ENCODE measurements around the gene SCN8A.

SCN8A gene

DNA sequence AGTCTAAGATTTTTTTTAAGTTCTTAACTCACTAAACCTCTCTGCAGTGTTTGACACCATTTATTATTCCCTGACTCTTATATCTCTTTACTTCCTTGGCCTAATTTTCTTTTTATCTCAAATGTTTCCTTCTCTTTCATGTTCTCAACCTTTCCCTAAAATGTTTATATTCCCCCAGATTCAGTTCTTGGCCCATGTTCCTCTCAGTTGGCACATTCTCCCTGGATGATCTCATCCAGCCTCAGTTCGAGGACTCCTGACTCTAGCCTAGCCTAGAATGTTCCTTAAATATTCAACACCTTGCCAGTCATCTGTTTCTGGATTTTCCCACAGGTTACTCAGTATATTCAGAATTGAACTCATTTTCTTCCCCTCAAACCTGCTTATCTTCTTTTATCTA lies 81.3 kb downstream of the SCN8A start:
- DNase-seq (ENCODE audit: low read depth) = no peak

DNA sequence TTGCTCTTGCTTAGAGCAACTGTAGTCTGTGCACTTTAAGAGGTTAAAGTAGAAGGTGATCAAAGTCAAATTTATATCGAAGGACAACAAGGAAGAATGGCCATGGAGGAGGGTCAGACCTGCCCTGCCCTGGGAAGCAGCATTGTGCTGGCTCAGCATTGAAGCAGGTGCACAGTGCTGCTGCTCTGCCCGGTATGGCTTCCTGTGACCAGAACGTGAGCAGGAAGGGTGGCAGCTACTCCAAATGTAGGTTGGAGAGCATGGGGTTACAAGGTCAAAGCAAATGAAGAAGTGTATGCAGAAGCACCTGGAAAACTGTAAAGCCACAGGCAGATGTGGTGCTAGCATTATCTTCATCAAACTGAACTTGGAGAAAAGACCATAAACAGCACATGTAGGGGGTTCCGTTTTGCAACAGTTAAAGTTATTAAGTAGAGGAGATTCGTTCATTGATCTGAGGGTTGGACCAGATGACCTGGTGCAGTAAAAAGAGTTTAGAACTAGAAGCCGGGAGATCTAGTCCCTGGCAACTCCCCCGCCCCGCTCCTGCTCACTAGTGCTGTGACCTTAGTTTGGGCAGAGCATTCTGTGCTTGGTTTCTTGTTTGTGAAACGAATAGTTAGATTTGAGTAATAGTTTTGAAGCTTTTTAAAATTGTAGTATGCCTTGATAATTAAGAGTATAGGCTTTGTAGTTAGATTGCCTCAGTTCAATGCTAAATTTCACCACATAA lies 84.2 kb downstream of the SCN8A start:
- DNase-seq (ENCODE audit: low read depth) = no peak

DNA sequence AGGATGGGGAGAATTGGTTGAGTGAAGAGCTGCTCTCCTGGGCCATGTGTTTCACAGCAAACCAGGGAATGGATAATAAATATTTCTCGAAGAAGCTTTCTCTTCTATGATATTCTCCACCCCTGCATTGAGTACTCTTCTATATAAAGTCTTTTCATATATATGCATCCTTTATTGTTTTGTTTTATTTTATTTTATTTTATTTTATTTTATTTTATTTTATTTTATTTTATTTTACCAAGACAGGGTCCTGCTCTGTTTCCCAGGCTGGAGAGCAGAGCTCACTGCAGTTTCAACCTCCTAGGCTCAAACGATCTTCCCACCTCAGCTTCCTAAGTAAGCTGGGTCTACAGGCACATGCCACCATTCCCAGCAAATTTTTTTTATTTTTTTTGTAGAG lies 85.8 kb downstream of the SCN8A start:
- DNase-seq (ENCODE audit: low read depth) = no peak

DNA sequence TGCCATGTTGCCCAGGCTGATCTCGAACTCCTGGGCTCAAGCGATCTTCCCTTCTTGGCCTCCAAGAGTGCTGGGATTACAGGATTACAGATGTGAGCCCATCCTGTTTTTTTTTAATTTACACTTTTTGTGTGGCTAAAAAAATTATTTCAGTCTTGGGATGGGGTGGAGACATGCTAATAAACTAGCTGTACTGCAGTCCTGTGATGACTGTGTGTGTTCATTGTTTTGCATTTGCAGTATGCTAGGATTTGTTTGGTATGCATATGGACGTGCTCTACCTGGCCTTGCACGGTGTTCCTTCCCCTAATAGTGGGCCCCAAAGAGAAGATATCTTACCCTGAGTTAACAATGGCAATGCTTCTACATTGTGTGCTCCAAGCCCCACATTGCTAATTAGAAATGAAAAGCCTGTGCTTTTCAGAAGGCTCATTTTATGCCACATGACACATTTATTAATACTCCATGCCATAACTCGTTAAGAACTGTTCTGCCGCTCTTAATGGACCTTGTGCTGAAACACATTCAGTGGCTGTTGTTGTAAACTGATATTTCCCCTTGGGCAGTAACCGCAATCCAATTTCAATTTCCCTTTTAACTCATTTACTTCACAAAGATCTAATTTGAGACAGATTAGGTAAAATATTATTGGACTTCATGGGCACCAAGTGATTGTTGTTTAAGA lies 86.4 kb downstream of the SCN8A start:
- DNase-seq (ENCODE audit: low read depth) = no peak

DNA sequence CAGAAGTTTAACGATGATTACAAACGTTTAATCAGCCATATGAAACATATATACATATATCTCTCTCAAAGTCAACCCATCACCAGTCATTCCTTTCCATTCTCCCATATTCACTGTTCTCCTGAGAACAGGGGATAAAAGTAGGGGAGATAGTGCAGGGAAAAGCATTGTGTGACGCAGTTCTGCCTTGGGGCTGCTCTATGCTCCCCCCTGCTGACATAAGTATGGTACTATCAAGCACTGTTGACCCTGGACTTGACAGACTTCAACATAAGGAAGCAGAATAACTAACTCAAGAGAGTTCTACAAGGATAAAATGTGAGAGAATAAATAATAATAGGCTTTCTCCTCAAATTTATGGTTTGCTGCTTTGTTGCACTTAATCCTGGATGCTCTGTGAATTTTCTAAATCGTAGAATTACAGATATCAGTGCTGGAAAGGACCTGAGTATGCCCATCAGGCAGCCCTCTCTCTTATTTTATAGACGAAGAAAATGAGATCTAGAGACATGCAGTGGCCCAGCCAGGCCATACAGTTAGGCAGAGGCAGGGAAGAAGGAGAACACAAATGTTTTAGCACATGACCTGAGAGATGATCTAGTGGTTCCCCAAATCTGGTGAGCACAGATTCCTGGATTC lies 87.2 kb downstream of the SCN8A start:
- no peak for DNase-seq (ENCODE audit: low read depth)

DNA sequence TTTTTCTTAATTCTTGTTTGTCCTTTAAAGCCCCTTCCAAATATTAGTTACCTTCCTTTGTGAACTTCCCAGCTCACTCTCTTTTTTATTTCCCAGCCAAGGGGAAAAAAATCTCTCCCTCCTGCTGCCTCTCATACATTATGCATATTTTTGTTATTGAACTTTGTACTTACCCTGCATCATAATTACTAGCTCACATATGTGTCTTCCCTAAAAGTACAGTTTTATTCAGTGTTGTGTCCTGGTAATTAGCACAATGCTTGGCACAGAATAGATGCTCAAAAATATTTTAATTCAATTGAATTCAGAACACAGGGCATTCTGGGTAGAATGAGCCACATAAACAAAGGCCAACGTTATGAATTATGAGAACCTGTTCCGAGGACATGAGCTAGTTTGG lies 91.9 kb downstream of the SCN8A start:
- no peak for DNase-seq (ENCODE audit: low read depth)

DNA sequence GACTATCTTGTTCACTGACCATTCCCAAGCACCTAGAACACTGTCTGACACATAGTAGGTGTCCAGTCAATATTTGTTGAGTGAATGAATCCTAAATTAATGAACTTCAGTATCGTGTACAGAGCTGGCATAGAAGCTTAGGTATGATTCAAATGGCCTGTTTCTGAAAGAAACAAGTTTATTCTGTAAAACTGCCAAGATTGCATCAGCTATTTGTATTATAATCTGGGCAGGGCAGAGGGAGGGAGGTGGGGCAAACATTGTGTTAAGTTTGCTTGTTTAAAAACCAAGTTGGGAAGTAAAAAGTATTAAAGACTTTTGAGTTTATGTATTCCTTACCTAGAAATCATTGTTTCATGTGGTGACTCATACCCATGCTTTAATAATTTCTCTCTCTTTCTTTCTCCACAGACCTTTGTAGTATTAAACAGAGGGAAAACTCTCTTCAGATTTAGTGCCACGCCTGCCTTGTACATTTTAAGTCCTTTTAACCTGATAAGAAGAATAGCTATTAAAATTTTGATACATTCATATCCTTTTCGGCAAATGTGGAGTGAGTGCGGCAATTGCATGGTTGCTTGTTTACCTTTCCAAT lies 92.8 kb downstream of the SCN8A start:
- DNase-seq (ENCODE audit: low read depth) = no peak

DNA sequence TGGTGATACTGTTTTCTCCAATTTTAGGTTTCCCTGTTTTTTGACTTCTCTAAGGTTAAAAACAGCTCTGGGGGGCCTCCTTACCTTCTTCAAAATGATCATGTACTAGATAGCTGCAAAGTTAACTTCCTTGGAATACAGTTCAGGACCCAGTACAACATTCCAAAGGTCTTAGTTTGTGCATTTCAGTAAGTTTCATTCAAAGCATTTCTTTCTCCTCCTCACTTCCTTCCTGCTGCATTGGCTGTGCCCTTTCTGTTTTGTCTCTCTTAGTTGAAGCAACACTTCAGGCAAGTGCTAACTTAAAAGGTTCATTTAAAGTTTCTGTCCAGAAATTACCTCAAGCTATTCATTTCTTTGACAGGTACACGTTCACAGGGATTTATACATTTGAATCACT lies 95.7 kb downstream of the SCN8A start:
- DNase-seq (ENCODE audit: low read depth) = no peak

DNA sequence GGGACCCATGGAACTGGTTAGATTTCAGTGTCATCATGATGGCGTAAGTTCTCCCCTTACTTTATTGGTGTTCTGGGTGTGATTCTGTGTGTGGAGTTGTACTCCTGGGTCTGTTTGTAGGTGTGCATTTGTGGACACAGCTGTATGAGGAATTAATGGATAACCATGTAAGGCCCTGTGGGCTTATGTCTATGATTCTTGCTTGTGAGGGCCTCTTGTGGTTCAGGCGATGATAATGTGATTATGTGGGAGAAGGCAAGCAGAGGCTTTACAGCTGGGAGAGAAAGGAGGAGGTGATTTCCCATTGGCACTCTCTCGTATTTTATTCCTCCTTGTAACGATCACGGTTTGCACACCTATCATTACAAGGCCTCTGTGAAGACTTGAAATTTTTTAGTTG lies 96.1 kb downstream of the SCN8A start:
- no peak for DNase-seq (ENCODE audit: low read depth)

DNA sequence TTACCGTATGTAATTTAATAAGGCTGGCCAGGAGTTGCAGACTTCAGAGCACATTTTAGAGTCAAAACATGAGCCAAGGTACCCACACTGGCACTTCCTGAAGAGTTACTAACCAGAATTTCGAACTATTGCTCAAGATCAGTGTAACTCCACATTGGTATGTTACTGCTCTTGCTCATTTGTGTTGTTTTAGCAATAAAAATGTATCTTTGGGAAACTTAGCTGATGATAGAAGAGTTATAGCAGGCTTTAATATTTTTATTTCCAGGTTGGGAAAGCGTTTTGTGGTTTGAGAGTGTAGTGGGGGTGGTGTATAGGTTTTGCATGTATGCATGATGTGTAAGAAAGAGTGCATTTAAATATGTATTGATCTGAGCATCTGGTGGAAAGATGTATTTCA lies 96.6 kb downstream of the SCN8A start:
- DNase-seq (ENCODE audit: low read depth) = no peak

DNA sequence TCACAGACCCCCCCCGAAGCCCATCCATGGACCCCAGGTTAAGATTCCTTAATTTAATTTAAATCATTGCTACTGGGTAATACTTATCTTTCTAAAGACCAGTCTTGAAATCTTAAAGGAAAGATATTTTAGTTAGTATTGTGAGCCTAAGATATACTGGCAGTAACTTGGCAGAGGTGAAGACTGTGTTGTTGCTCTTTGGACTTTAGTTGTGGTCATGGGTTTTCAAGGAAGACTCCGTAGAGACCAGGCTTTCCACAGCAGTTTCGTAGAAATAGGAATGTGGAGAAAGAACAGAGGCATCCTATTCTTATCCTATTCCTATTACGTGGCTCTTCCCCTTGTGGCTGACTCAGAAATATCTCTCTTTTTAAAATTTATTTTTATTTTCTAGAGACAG lies 99.0 kb downstream of the SCN8A start:
- no peak for DNase-seq (ENCODE audit: low read depth)

DNA sequence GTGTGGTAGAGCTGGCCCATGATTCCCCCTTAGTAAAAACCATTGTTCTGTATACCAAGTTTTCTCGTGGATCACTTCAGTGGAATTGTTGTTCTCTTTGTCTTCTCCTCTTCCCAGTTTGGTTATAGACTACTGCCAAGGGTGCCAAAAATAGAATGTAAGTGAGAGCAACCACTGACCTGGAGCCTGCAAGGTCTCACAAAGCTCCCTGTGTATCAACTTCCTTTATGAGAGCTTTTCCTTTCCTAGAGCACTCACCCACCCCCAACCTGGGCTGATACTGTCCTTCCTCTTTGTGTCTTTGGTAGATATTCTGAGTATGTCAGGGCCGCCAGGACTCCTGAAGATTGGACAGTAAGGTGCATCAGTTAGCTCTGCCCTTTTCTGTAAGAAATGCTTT lies 101.0 kb downstream of the SCN8A start:
- no peak for DNase-seq (ENCODE audit: low read depth)

DNA sequence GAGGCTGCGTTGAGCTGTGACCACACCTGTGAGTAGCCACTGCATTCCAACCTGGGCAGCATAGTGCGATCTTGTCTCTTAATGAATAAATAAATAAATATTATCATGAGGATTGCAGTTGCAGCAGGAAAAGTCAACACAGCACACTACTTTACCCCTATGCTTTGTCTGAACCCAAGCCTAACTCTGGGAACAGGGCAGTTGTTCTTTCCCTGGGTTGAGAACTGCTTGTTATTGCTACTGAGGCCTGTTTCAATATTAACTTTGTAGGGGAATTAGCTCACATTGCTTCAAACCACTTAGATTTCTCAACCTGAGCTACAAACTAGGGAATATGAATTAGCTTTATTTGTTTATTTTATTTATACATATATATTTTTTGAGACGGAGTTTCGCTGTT lies 102.5 kb downstream of the SCN8A start:
- DNase-seq (ENCODE audit: low read depth) = no peak

DNA sequence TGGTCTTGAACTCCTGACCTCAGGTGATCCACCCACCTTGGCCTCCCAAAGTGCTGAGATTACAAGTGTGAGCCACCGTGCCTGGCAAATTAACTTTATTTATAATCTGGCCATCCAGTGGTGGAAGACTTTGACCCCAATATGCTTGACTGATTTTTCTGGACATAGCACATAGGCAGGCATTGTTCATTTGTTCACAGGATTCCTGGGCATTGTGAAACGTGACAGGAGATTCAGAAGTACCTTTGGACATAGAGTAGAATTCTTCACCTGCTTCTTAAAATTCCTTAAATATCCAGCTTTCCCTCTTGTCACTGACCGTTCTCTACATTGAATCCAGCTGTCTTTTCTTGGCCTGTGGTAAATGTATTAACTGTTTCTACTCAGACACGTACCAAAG lies 103.1 kb downstream of the SCN8A start:
- no peak for DNase-seq (ENCODE audit: low read depth)

DNA sequence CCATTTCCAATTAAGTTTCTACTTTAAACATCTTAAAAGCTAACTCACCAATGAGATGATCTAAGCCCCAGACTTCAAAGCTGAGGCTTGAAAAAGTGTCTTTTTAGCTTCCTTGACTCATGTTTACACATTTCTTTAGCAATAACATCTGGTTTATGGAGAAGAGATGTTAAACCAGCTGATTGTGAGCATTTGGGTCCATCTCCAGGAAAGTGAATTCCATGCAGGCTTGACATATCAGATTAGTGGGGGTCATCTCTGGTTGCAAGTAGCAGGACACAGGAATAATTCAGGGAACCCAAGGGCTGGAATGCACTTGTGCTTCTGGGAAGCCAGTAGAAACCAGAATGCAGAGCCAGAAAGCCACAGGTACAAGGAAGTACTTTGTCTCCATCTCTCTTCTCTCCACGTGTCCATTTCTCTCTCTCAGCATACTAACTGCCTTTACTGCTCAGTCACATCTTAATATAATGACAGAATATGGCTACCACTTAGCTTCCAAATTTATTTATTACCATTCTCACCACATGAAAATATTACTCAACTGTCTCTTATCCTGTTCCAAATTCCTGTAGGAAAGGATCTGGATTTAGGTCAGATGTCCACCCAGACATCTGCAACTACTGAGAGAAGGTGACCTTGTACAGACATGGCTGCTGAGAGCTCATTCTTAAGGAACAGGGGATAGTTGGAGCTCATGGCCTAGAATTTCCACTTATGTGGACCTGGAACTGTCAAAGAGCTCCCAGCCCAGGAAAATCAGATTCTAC lies 104.4 kb downstream of the SCN8A start:
- no peak for DNase-seq (ENCODE audit: low read depth)

DNA sequence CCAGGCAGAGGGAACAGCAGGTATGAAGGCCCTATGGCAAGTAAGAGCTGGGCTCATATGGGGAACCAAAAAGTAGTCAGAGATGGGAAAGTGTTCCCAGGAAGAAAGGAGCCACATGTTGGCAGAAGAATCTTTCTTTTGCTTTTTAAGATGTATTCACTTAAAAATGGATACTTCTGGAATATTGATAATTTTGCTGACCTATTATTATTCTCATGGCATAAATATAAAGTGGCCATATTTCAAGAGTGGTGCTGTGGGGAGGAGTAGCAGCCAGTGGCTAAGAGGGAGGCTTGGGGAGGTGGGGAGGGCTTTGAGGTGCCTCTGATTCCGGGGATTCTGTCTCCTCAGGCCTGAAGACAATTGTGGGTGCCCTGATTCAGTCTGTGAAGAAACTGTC lies 108.2 kb downstream of the SCN8A start:
- DNase-seq (ENCODE audit: low read depth) = no peak

DNA sequence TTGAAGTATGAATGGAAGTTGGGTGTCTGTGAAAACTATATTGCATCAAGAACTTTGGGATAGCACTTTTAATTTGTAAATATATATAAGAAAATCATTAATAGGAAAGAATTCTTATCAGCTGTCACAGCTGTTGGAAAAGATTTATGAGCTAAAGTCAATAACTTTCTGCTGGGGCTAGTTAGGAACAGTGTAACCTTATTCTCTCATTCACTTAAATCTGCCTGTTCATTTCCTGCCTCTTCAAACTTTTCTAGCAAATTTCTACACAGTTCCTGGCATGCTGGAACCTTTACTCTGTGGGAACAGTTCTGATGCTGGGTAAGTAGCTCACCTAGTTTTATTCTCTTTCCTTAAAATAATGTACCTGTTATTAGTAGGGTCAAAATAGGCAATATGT lies 109.9 kb downstream of the SCN8A start:
- DNase-seq (ENCODE audit: low read depth) = no peak

DNA sequence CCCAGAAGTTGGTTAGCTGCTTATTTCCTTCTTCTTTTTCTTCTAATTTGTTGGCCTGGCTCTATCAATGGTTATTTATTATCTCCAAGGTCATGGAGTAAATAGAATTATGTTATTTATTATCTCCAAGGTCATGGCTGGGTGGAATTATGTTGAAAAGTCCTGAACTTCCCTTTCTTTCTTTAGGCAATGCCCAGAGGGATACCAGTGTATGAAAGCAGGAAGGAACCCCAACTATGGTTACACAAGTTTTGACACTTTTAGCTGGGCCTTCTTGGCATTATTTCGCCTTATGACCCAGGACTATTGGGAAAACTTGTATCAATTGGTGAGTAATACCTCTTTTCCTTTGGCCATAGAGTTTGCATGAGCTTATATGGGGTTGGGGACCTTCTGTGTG lies 111.6 kb downstream of the SCN8A start:
- no peak for DNase-seq (ENCODE audit: low read depth)

DNA sequence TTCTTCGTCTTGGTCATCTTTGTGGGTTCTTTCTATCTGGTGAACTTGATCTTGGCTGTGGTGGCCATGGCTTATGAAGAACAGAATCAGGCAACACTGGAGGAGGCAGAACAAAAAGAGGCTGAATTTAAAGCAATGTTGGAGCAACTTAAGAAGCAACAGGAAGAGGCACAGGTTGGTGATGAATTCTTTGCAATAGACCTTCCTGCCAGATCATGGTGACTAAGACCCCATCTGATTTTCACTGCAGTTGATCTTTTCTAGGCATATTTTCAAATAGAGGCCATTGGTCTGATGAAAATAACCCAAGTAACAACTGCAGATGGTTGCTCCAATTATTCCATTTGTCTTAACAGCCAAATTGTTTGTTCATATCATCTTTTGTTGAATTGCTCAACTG lies 114.4 kb downstream of the SCN8A start:
- DNase-seq (ENCODE audit: low read depth) = no peak

DNA sequence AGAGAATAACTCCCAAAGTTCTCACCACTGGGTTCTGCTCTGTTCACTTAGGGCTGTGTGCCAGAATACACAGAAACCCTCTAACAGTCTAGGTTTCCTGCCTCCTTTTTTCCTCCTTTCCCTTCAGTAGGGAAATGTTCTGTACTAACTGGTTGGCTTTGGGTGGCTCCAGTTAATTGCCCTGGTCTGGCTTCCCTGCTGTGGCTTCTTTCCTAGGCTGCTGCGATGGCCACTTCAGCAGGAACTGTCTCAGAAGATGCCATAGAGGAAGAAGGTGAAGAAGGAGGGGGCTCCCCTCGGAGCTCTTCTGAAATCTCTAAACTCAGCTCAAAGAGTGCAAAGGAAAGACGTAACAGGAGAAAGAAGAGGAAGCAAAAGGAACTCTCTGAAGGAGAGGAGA lies 115.2 kb downstream of the SCN8A start:
- DNase-seq (ENCODE audit: low read depth) = no peak

DNA sequence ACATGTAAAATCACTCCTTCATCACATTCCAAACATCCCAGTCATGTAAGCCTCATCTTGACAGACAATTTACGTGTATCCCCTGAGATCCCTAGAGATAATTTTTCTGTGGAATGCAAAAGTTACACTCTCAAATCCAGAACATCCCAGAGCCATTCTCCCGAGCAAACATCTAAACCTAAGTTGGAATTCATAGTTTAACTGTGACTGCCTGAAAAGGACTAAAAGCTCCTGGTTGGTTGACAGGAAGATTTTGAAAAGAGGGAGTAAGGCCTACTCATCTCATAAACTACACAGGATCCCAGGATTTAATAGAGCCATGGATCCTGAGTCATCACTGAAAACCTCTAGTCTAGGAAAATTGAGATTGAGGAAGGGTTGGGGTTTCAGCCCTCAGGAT lies 123.6 kb downstream of the SCN8A start:
- no peak for DNase-seq (ENCODE audit: low read depth)

DNA sequence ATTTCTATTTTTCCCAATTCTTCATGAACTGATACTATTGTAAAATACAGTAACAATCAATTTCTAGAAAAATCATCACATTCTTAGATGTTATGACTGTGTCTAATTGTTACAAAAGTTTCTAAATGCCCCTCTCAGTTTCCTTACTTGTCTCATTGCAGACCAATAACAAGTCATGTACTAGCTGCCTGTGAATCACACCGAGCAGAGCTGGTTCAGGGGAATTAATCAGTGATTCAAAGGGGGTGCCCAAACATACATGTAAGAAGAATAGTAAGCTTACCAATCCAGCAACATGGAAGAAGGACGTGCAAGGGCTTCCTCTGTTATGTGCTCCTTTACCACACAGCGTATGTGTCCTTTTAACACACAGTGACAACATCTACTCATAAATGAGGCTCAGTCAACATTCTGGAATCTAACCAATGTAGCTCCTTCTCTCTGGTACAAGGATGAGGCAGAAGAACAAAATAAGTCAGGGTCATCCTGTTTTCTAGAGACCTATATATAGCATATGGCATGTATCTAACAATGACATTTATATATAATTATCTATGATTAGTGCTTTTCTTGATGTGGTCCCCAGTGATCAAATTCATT lies 126.4 kb downstream of the SCN8A start:
- DNase-seq (ENCODE audit: low read depth) = no peak

Measured in activated T-helper 1 cell treated with Interleukin-2 at 50 U/mL for 16 hours (primary cell).